GM19397 (cell line): ENCODE data around the gene SHTN1.

ENCODE experiments used
- ATAC-seq: cut with Tn5 transposase; IDR thresholded peaks from one replicate; pipeline ENCODE4 v1.9.1; 2021; ENCODE audit warnings: mild to moderate bottlenecking, moderate library complexity; ENCODE audit not compliant: unreplicated experiment

The SHTN1 gene

DNA sequence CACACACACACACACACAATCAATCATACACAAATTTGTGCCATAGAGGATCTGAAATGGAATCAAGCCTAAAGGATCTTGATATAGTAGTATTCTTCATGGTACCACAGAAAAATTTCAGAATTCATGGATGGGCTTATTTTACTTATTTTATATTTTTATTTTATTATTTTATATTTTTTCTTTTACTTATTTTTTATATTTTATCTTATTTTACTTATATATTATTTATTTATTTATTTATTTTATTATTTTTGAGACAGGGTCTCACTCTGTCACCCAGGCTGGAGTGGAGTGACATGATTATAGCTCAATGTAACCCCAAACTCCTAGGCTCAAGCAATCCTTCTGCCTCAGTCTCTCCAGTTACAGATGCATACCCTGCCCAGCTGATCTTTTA is 16.7 kb downstream of the SHTN1 start:
- ATAC-seq: no peak

DNA sequence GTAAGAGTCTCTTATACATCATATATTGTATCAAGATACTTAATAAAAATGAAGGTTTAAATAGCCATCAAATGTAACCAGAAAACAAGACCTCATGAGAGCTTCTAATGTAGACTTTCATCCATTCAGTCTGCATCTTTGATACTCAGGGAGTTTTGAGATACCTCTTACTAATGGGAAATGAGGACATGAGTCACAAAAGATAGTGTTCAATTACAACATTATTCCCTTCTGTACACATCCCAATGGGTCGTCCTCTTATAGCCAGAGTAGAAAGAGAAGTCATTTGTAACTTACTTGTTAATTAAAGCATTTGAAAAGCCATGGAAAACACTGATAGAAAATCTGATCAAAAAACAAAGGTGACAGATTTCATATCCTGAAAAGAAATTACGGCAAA is 19.4 kb downstream of the SHTN1 start:
- ATAC-seq: no peak

DNA sequence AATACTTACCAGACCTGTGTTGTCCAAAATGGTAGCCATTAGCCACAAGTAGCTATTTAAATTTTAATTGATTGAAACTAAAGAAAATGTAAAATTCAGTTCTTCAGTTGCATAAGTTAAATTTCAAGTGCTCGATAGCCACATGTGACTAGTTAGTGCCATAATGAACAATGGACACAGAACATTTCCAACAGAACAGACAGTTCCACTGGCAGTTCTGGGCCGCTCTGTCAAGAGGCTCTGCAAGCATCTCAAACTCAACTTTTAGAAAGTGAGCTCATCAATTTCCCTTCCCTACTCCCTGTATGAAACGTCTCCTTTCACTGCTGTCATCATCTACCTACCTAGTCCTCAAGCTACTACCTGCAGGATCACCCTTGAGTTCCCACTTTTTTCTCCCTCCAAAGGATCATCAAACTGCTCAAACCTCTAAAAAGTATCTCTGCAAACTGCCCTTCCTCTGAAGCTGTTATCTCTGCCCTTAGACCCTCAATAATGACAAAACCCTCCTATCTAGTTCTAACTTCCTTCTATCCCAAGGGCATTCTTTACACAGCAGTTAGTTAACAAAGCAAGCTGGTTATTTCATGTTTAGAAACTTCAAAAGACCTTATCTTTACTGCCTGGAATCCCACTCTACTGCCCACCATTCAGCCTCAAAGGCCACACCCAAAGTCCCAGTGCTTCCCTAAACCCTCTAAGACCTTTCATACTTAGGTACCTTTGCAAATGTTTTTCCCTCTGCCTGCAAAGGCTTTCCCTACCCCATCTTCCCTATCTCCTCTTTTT is 20.6 kb downstream of the SHTN1 start:
- no peak for ATAC-seq

- no peak for ATAC-seq
Measured at GRCh38 chr10:116980041-116980440, 24.9 kb downstream of the SHTN1 start.

DNA sequence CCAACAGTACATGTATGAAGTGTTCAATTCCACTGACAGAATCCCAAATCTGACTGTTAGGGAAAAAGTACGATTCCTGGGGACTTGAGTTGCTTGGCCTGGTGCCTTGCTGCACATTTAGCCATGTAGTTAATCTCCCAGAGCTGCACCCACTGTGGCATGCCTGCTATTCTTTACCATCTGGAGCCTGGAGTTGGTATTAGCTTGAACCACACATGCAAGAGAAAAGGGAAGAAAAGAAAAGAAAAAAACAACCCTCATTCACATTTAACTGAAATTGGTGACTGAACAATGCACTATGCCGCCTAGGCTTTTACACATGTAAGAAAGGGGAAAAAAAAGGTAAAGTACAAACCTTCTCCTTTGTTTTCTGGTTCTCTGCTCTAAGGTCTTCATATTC is 26.1 kb downstream of the SHTN1 start:
- ATAC-seq: no peak

DNA sequence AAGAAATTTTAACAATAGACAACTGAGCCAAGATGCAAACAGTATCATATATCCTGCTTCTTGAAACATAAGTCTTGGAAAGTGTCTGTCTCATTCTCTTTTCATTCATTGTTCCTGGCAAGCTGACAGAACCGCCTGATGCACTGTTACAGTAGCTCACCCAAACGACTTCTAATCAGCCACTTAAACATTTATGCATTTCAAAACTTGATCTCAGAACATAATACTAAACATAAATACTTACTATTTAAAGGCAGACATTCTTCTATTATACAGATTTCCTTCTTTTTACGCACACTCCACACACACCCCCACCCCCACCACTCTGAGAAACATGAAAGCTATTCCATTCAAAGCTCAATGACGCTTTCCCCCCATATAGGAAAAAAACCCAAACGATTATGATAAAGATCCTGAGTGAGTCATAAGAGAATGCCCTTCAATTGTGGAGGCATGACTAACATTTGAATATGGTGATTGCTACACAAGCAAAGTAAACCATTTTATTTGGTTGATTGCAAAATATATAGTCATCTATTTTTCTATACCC is 30.5 kb downstream of the SHTN1 start:
- no peak for ATAC-seq

DNA sequence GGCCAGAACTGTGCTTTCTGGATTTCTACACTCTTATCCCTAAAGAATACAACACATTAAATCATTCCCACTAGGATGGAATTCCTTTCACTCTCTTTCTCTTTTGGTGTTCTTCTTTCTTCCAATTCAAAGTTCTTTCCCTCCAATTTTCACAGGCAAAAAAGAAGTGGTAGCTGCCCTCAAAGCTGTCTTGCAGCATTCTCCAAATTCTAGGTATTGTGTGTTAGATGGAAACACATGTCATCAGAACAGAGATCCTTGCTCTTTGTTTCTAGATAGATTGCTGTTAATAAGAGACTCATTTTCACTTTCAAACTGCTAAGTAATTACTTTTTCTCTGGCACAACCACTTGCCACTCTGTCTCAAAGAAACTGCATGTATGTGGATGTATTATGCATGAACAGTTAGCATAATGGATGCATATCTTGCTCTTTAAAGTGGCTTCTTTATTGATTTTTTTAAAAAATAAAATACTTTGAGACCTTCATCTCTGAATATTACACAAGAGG is 31.0 kb downstream of the SHTN1 start:
- ATAC-seq: no peak

- no peak for ATAC-seq
Measured at GRCh38 chr10:116973371-116973905, 31.5 kb downstream of the SHTN1 start.

GRCh38 chr10:116972131-116972530 is 32.9 kb downstream of the SHTN1 start:
- ATAC-seq: no peak

- no peak for ATAC-seq
Measured at GRCh38 chr10:116970050-116970449, 34.9 kb downstream of the SHTN1 start.

DNA sequence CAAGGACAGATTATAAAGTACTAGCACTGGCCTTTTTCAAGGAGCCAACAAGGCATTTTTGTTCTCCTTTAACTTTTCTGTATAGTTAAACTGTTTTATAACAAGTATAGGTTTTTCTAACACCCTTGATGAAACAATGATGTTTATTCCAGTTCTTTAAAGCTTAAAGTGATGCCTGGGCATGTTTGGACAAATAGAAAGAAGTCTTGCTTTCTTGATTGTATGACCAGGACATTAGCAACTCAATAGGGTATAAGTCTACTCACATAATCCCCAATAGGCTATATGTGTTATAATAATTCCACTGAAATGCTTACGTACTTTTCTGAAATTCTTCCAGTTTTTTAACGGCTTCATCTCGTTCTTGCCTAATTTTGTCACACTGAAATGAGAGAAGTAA is 36.7 kb downstream of the SHTN1 start:
- no peak for ATAC-seq

GRCh38 chr10:116961406-116962251 is 43.4 kb downstream of the SHTN1 start:
- no peak for ATAC-seq

- no peak for ATAC-seq
Measured at GRCh38 chr10:116960066-116960776, 44.8 kb downstream of the SHTN1 start.

- no peak for ATAC-seq
Measured at GRCh38 chr10:116952729-116953128, 52.3 kb downstream of the SHTN1 start.

DNA sequence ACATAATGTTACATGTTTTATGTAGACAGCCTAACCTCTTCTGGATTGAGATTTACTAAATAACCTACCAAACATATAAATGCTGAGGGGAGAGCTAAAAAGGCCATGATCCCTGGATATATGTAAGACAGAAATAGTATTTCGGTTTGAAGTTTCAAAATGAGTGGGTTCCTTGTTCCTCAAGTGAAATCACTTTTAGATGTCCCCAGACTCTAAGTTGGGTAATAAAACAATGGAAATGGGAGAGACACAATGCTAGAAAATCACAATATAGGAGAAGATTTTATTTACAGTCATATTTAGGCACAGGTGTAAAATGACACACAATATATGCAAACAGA is 56.5 kb downstream of the SHTN1 start:
- no peak for ATAC-seq

- ATAC-seq: no peak
Measured at GRCh38 chr10:116947841-116948529, 57.0 kb downstream of the SHTN1 start.

- ATAC-seq: no peak
Measured at GRCh38 chr10:116944911-116945310, 60.1 kb downstream of the SHTN1 start.

GRCh38 chr10:116931806-116932205 is 73.2 kb downstream of the SHTN1 start:
- ATAC-seq: no peak

DNA sequence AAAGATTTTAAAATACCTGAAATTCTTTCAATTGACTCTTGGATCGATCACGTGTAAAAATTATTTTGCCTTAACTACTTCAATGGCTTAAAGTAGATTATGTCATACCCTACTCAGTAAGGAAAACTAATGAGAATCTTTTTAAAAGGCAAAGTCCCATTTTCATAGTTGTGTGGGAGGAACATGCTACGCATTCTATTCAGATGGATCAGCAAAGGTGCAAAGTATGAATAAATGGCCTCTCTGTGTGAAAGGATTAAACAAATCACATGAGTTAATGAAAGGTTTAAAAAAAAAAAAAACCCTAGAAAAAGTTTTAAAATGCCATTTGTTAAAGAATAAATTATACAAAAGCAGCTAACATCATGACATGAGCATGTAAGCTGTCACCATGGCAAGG is 78.6 kb downstream of the SHTN1 start:
- ATAC-seq: no peak

GRCh38 chr10:116925056-116925455 is 79.9 kb downstream of the SHTN1 start:
- no peak for ATAC-seq
